Measurements from ENCODE around the gene AADACL4. TPM values are rescaled to one million over a fixed set of nuclear protein-coding genes. Genes with fewer than 3 reads are reported as not detected.

AADACL4 gene
- total and polyA plus RNA-seq, 2 donors (not counting 1 experiment from before 2014, with no cell fraction given) = not detected

- H3K27me3 Mint-ChIP-seq = peaks cover 65% of the 10 kb centered on the region
- H3K9me3 Mint-ChIP-seq (ENCODE audit: insufficient read depth) = no peaks in the 10 kb centered on the region
- ATAC-seq (ENCODE audit: low read depth) (no peak), DNase-seq (peak; percentile 20)
- no peak overlapping the region for H3K27ac ChIP-seq (ENCODE audit: low read length in 2 of 2)
- CTCF ChIA-PET = interaction anchor here (0.8 to 1.6 kb wide), 6 partner anchors 12 to 491 kb away, joined by 3 to 5 read pairs (median 4); no protein-coding TSS in a partner anchor
- H3K4me1 Mint-ChIP-seq = peaks cover 42% of the 10 kb centered on the region
- intact Hi-C loops (cut with micrococcal nuclease) = no loop called here
- H3K4me3 ChIP-seq (ENCODE audit: control extremely low read depth in 1 of 5, extremely low read depth in 1 of 5, insufficient read depth in 1 of 5, low read depth in 2 of 5, low read length in 4 of 5) = no peak overlapping the region
- H3K79me2 ChIP-seq (ENCODE audit: control insufficient read depth, insufficient read depth, low read length) = no peaks in the 10 kb centered on the region
- no peak overlapping the region for H3K27ac Mint-ChIP-seq
- H3K4me1 ChIP-seq (ENCODE audit: control insufficient read depth in 2 of 2, insufficient read depth in 2 of 2, low read length in 2 of 2) = peaks cover 29 to 46% of the 10 kb centered on the region in 2 donors
- peak overlapping the region; percentile 66 for H3K4me3 Mint-ChIP-seq
- POLR2A ChIA-PET = no interaction called here
- H3K9ac ChIP-seq (ENCODE audit: low read length) = no peak overlapping the region
- no peak for TF ChIP-seq EZH2 (IDR thresholded peaks at IDR 0.05; ENCODE audit: borderline replicate concordance, insufficient read depth, low read depth, low read length, poor library complexity, severe bottlenecking)
- TF ChIP-seq CTCF (IDR thresholded peaks at IDR 0.05) = no peak
- H3K36me3 ChIP-seq (replicated peaks in 1 of 2; ENCODE audit: control extremely low read depth in 1 of 2, control insufficient read depth in 1 of 2, extremely low read depth in 1 of 2, insufficient read depth in 2 of 2, low read length in 1 of 2) = no peaks in the 10 kb centered on the region
- H4K20me1 ChIP-seq (ENCODE audit: control insufficient read depth, insufficient read depth, low read length, poor library complexity, severe bottlenecking) = no peaks in the 10 kb centered on the region
- peaks cover 0 to 6% (median 0%) of the 10 kb centered on the region in 3 donors for H3K9me3 ChIP-seq (ENCODE audit: control extremely low read depth in 1 of 3, control insufficient read depth in 2 of 3, insufficient read depth in 1 of 3, low read length in 2 of 3)
- peak overlapping the region; percentile 92 for H3K4me2 ChIP-seq (replicated peaks; ENCODE audit: low read depth, low read length, poor library complexity, severe bottlenecking)
- H2AFZ ChIP-seq (ENCODE audit: insufficient read depth, low read depth, low read length, poor library complexity, severe bottlenecking) = no peak overlapping the region
- H3K27me3 ChIP-seq (replicated peaks in 1 of 4; ENCODE audit: control extremely low read depth in 1 of 4, control insufficient read depth in 3 of 4, insufficient read depth in 4 of 4, low read length in 3 of 4) = peaks cover 0 to 55% (median 11%) of the 10 kb centered on the region in 4 experiments
- 34% methylated on average over 12 of the region's 17 CpGs for WGBS (ENCODE audit: insufficient coverage)
Observed at GRCh38 chr1:12615865-12616708, 27.8 kb upstream of the AADACL4 start.

Measured in B cell (primary cell).